ENCODE measurements around the gene ACAP2.

DNA sequence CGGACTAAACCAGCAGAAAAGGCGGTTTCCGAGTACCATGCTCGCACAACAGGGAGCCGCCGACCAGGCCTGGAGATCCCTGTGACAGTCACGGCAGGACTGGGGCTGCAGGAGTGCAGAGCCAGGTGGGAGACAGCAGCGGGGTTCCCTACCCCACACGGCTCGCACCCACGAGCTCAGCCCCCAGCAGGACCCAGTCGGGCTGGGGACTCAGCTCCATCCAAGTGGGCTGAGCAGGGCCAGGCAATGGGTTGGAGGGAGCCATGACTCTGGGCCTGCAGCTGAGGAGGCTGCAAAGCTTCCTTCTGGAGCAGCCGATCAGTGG is 187.7 kb downstream of the ACAP2 start:
- TF ChIP-seq, protein P1, sequence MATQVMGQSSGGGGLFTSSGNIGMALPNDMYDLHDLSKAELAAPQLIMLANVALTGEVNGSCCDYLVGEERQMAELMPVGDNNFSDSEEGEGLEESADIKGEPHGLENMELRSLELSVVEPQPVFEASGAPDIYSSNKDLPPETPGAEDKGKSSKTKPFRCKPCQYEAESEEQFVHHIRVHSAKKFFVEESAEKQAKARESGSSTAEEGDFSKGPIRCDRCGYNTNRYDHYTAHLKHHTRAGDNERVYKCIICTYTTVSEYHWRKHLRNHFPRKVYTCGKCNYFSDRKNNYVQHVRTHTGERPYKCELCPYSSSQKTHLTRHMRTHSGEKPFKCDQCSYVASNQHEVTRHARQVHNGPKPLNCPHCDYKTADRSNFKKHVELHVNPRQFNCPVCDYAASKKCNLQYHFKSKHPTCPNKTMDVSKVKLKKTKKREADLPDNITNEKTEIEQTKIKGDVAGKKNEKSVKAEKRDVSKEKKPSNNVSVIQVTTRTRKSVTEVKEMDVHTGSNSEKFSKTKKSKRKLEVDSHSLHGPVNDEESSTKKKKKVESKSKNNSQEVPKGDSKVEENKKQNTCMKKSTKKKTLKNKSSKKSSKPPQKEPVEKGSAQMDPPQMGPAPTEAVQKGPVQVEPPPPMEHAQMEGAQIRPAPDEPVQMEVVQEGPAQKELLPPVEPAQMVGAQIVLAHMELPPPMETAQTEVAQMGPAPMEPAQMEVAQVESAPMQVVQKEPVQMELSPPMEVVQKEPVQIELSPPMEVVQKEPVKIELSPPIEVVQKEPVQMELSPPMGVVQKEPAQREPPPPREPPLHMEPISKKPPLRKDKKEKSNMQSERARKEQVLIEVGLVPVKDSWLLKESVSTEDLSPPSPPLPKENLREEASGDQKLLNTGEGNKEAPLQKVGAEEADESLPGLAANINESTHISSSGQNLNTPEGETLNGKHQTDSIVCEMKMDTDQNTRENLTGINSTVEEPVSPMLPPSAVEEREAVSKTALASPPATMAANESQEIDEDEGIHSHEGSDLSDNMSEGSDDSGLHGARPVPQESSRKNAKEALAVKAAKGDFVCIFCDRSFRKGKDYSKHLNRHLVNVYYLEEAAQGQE (IDR thresholded peaks at IDR 0.05; ENCODE audit: insufficient replicate concordance, low read depth): no peak
- TF ChIP-seq POLR2AphosphoS5 (IDR thresholded peaks at IDR 0.05; ENCODE audit: low read depth): no peak
